ENCODE measurements around the gene WASHC4. TPM values are rescaled to one million over a fixed set of nuclear protein-coding genes. Genes with fewer than 3 reads are reported as not detected.

Gene WASHC4
- total and polyA plus RNA-seq, 2 donors from 2014 or later = 10.7 to 63.6 TPM

GRCh38 chr12:105089817-105090216 lies 17.7 kb upstream of the WASHC4 start:
- TF ChIP-seq CTCF (IDR thresholded peaks at IDR 0.05; ENCODE audit: borderline replicate concordance, extremely low read depth, insufficient read depth) = no peak
- H3K27ac ChIP-seq (ENCODE audit: low read depth in 2 of 2, low read length in 2 of 2) = no peak overlapping the region
- DNase-seq (no peak), FAIRE-seq (no peak)
- H3K9ac ChIP-seq (ENCODE audit: low read length in 3 of 3) = no peak overlapping the region
- intact Hi-C loops (cut with DNase I) = no loop called here
- no peaks in the 10 kb centered on the region for H3K36me3 ChIP-seq (ENCODE audit: control insufficient read depth in 2 of 3, insufficient read depth in 3 of 3, low read length in 3 of 3)
- no peak overlapping the region for H3K4me3 ChIP-seq (ENCODE audit: low read length in 3 of 3)
- no peaks in the 10 kb centered on the region for H3K27me3 ChIP-seq (ENCODE audit: control insufficient read depth, insufficient read depth, low read length)
- no peaks in the 10 kb centered on the region for H3K4me1 ChIP-seq (ENCODE audit: control insufficient read depth in 2 of 3, insufficient read depth in 2 of 3, low read depth in 1 of 3, low read length in 3 of 3)
- H3K9me3 ChIP-seq (ENCODE audit: control insufficient read depth in 2 of 3, insufficient read depth in 1 of 3, low read length in 3 of 3) = peaks cover 0 to 2% (median 0%) of the 10 kb centered on the region in 3 donors

GRCh38 chr12:105090361-105090760 lies 17.2 kb upstream of the WASHC4 start:
- no peaks in the 10 kb centered on the region for H3K27me3 ChIP-seq (ENCODE audit: control insufficient read depth, insufficient read depth, low read length)
- DNase-seq (no peak), FAIRE-seq (no peak)
- H3K36me3 ChIP-seq (ENCODE audit: control insufficient read depth in 2 of 3, insufficient read depth in 3 of 3, low read length in 3 of 3) = no peaks in the 10 kb centered on the region
- peaks cover 0 to 2% (median 1%) of the 10 kb centered on the region in 3 donors for H3K9me3 ChIP-seq (ENCODE audit: control insufficient read depth in 2 of 3, insufficient read depth in 1 of 3, low read length in 3 of 3)
- TF ChIP-seq CTCF (IDR thresholded peaks at IDR 0.05; ENCODE audit: borderline replicate concordance, extremely low read depth, insufficient read depth) = no peak
- no peaks in the 10 kb centered on the region for H3K4me1 ChIP-seq (ENCODE audit: control insufficient read depth in 2 of 3, insufficient read depth in 2 of 3, low read depth in 1 of 3, low read length in 3 of 3)
- intact Hi-C loops (cut with DNase I) = no loop called here
- no peak overlapping the region for H3K4me3 ChIP-seq (ENCODE audit: low read length in 3 of 3)
- no peak overlapping the region for H3K9ac ChIP-seq (ENCODE audit: low read length in 3 of 3)
- no peak overlapping the region for H3K27ac ChIP-seq (ENCODE audit: low read depth in 2 of 2, low read length in 2 of 2)

- intact Hi-C loops (cut with DNase I) = no loop called here
- DNase-seq (no peak), FAIRE-seq (no peak)
Observed at GRCh38 chr12:105091476-105092206, 15.9 kb upstream of the WASHC4 start.

More at GRCh38 chr12:105091476-105092206, 15.9 kb upstream of the WASHC4 start:
- no peak overlapping the region for H3K27ac ChIP-seq (ENCODE audit: low read depth in 2 of 2, low read length in 2 of 2)
- no peaks in the 10 kb centered on the region for H3K36me3 ChIP-seq (ENCODE audit: control insufficient read depth in 2 of 3, insufficient read depth in 3 of 3, low read length in 3 of 3)
- H3K9ac ChIP-seq (ENCODE audit: low read length in 3 of 3) = no peak overlapping the region
- H3K9me3 ChIP-seq (ENCODE audit: control insufficient read depth in 2 of 3, insufficient read depth in 1 of 3, low read length in 3 of 3) = peaks cover 0 to 4% (median 2%) of the 10 kb centered on the region in 3 donors
- TF ChIP-seq CTCF (IDR thresholded peaks at IDR 0.05; ENCODE audit: borderline replicate concordance, extremely low read depth, insufficient read depth) = no peak
- H3K4me1 ChIP-seq (ENCODE audit: control insufficient read depth in 2 of 3, insufficient read depth in 2 of 3, low read depth in 1 of 3, low read length in 3 of 3) = no peaks in the 10 kb centered on the region
- H3K4me3 ChIP-seq (ENCODE audit: low read length in 3 of 3) = no peak overlapping the region
- no peaks in the 10 kb centered on the region for H3K27me3 ChIP-seq (ENCODE audit: control insufficient read depth, insufficient read depth, low read length)

Data from kidney (tissue), 14 donors.